ENCODE data around the gene MYOM1.
"Not testable (repeated sequence)": the region's sequence is repeated elsewhere in the genome, so short reads cannot be mapped to it uniquely, and the experiment has no call there.

The MYOM1 gene

DNA sequence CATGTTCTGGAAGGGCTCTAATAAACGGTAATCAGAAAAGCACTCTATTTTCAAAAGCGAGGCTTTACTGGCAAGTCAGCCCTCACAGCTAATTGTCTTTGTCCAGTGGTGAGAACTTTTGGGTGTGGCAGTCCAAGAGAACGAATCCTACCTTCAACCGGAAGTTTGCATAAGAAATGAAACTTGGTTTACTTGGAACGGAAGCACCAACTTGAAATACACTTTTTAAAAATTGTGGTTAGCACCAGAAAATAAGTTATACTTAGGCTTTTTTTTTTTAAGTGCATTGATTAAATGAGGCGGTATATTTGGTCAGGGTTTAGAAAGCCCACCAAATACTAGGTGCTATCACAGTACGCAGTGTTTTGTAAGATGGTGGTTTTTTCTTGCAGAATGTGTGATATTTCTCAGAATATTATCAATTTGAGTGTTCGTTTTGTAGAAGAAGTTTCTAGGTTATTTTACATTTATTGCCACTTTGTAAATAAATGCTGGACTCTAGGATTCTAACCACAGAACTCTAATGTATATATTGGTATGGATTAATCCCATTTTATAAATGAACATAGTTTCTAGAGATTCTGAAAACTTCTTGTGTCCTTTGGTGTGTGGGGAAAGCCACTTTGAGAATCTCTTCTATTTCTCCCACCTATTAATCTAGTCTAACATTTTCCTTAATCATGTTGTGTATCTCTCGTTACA, 29.0 kb upstream of the MYOM1 start:
- DNase-seq (ENCODE audit: low spot score) = no peak

- DNase-seq (ENCODE audit: low spot score) = no peak
Measured at GRCh38 chr18:3248062-3248657, 28.4 kb upstream of the MYOM1 start.

DNA sequence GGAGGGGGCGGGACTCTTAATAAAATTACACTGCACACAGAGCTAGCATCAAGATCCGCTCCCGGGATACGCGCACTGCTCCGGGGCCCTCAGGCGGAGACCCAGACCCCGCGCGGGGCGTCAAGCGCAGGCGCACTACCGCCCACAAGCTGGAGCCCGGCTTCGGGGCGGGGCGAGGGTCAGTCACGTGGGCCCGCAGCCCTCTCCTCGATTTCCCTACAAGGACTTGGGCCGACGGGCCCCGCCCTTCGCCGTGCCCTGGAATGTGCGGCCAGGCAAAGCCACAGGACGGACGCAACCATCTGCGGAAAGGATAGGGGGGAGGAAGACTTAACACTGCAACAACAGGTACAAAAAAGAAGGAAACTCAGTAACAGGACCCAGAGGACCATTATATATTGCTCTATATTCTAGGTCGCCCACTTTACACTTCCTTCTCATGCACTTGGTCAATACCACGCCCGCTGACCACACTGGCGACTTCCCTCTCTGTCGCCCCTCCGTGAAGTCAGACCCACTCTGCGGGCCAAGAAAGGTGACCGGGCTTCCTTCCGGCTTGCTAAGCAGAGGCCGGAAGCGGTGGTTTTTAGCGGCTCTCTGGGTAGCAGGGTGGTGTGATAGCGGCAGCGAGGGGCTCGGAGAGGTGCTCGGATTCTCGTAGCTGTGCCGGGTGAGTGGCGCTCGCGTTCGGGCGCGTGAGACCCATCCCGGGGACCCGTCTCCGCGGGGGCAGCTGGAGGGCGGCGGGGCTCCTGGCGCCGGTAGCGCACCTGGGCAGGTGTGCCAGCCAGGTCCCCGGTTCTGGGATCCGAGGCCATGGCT, 27.7 kb upstream of the MYOM1 start, which contains the start of gene MYL12A:
MYL12A (plus strand) TSS at position 562 of the 822 bp plus-strand sequence. CDS start 5,447 bp downstream, outside the sequence.
- peak; percentile 83 for DNase-seq (ENCODE audit: low spot score)

DNA sequence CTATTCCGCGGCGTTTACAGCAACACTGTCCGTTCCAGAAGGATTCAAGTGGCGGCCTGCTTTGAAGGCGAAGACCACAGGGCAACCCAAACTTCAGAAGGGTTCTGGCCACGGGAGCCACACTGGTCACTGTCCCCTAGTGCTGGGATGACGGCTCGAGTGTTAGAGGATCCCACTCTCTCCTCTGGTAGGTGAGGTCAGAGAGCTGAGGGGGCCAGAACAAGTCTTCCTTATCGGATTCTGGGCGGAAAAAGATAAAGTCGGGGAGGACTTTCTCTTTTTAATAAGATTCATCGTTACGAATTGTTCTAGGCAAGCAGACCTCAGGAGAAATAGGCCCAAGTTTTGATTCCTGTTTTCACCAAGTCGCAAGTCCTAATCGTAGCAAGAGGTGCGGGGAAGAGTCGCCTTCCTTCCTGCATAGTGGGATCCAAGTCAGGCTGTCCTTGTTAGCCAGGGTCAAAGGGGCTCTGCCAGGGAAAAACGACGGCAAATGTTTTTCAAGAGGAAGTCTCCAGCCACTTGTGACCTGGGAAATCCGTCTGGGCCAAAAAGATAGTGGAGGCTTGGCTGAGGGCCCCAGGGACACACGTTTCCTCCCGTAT, 27.0 kb upstream of the MYOM1 start:
- no peak for DNase-seq (ENCODE audit: low spot score)

DNA sequence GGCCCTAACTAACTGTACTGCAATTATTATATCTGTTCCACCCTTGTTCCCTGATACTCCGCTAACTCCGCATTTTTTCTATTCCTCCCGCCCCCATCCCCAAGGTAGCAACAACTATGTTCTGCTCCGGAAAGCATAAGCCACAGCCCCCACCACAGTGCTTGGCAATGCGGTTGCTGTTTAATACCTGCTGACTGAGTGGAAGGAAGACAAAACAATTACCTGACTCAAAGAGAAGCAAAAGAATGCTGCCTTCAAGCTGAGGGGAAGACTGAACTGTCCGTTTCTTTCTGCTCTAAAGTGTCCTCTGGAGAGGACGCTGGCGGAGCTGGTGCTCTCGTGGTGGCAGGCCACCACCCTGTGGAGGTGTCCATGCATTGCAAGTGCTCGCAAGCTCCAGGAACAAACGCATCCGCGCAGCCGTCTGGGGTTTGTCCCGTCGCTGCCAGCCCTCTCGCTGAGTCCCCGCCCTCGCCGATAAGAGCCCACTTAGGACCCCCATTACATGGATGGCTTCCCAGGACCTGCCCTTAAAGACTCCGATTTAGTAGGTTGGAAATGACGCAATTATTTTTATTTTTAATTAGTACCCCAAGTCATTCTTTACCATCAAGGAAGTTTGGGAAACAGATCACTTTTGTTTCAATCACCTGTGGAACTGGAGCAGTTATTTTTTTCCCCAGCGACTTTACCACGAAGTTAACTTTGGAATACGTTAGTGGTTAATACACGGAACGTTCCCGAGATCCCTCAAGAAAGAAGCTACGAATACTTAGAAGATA, 26.3 kb upstream of the MYOM1 start:
- DNase-seq (ENCODE audit: low spot score) = peak; percentile 64

- DNase-seq (ENCODE audit: low spot score) = no peak
Measured at GRCh38 chr18:3245185-3245564, 25.4 kb upstream of the MYOM1 start.

DNA sequence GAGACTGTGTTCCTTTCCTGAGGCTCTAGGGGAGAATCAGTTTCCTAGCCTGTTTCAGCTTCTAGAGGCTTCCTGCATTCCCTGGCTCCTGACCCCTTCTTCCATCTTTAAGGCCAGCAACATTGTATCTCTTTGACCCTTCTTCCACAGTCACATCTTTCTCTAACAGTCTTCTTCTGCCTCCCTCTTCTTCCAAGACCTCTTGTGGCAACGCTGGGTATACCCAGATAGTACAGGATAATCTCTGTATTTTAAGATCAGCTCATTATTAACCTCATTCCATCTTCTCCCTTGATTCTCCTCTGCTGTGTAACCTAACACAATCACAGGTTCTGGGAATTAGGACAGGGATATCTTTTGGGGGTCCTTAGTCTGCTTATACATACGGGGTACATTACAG, 19.0 kb upstream of the MYOM1 start:
- no peak for DNase-seq (ENCODE audit: low spot score)

DNA sequence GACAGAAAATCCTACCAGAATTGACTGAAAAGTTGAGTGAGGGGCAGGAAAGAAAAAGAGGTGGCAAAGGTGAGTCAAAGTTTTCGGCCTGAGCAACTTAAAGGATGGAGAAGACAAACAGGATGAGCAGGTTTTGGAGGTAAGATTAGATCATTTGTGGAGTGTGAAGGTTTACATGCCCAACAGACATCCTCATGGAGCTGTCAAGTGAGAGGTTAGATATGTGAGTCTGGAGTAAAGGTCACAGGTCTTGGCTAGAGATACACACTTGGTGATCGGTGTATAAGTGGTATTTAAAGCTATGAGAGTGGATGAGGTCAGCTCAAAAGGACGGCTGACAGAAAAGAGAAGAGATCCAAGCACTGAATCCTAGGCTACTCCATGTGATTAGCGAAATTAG, 16.7 kb upstream of the MYOM1 start:
- no peak for DNase-seq (ENCODE audit: low spot score)

DNA sequence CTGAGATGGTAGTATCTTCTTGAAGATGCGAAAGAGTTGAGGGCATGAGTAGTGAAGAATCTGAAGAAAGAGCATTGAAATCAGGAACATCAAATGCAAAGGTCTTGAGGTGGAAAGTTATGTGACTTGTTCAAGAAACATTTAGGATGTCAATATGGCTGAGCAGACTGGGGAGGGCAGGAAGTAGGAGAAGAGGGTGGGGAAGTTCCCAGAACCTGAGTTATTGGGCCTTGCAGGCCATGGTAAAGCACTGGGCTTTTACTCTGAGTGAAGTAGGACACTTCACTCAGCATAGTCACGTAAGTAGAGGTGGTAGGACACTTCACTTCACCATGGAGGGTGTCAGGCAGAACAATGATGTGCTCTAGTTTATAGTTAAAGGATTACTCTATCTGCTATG, 16.1 kb upstream of the MYOM1 start:
- DNase-seq (ENCODE audit: low spot score) = no peak

GRCh38 chr18:3234457-3234856, 14.7 kb upstream of the MYOM1 start:
- DNase-seq (ENCODE audit: low spot score) = no peak

DNA sequence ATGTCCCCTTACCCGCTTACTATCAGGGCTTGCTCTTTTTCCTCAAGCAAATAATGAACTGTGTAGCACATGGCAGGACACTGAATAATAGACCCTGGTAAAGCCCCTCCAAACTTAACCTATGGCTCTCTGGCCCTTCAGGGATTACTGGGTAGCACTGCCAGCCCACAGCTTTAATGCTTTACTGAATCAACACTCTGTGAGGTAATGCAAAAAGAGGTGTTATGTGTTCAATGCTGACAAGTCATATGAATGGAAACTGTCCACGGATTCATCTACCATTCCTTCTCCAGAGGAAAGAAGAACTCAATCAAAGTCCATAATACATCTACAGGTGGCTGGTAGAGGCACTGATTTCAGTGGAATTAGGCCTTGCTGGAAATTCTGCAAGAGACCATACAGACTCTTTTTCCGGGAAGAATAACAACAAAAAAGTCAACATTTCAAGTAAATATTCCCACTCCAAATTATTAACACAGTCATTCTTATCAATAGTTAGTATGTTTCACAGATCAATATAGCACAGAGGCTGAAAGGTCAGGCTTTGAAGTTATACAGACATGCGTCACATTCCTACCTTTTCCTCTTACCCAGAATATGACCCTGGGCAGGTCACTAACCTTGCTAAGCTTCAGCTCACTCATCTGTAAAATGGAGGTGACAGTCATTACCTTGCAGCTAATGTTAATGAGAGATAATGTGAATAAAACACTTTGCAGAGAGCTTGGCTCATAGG, 13.8 kb upstream of the MYOM1 start:
- peak; percentile 60 for DNase-seq (ENCODE audit: low spot score)

GRCh38 chr18:3233004-3233403, 13.2 kb upstream of the MYOM1 start:
- DNase-seq (ENCODE audit: low spot score) = no peak

DNA sequence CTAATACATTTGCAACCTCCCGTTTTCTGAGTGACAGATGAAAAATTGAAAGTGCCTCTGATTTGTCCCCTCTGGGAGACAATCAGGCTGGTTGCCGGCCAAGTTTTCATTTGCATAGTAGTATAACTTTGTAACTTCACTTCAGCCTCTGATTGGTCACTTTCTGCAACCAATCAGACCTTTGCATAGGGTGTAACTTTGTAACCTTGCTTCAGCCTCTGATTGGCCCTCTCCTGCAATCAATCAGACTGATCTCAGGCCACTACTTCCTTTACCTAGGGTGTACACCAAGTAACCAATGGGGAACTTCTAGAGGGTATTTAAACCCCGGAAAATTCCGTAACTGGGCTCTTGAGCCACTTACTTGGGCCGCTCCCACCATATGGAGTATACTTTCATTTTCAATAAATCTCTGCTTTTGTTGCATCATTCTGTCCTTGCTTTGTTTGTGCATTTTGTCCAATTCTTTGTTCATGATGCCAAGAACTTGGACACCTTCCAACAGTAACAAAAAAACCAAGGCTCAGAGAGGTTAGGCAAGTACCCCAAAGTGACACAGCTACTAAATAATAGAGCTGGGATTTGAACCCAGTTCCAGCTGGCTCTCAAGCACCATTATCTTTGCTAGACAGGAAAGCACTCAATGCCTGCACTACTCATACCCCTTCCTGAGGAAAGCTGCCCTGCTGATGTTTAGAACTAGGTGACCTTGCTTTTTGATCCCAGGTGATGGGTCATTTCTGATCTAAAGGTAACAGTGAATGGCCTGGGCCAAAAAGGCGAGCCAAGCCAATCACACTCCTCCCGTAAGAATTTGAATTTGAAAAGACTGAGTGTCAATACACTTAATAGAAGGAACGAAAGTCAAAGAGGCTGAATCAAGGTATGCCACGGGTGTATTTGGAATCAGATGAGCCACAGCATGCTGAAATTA, 10.9 kb upstream of the MYOM1 start:
- no peak for DNase-seq (ENCODE audit: low spot score)

DNA sequence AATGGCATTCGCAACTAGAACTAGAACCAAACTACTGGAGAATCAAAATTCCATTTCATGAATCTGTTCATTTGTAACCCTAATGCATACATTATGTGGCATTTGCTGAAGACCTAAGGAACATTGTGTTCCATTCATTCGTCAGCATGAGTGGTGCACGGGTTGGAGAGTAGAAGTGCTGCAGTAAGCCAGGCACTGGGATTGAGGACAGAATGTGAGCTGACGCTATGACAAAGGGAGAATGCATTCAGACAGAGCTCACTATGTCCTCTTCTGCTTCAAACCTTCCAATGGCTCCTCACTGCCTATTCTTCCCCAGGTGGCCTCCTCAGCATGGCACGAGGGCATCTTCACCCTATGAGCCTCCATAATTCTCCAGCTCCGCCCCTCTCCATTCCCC, 6.3 kb upstream of the MYOM1 start:
- no peak for DNase-seq (ENCODE audit: low spot score)

DNA sequence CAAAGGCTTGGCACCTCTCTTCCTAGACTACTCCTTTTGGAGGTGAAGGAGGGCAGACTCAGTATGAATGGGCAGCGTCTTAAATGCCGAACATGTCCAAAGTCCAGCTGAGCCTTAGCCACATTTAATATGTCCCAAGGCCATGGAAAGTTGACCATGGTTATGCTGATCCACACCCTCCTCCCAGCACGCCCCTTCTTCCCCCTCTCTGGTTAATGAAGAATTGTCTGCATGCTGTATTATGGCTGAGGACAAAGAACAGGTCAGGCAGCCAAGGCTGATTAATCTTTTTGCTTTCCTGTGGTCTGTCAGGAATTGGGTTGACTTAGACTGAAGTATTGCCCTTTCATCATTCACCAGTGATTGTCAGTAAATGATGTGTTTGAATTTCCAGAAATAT, 5.8 kb upstream of the MYOM1 start:
- DNase-seq (ENCODE audit: low spot score) = no peak

- no peak for DNase-seq (ENCODE audit: low spot score)
Measured at GRCh38 chr18:3224223-3224622, 4.5 kb upstream of the MYOM1 start.

- DNase-seq (ENCODE audit: low spot score) = no peak
Measured at GRCh38 chr18:3223356-3223755, 3.6 kb upstream of the MYOM1 start.

DNA sequence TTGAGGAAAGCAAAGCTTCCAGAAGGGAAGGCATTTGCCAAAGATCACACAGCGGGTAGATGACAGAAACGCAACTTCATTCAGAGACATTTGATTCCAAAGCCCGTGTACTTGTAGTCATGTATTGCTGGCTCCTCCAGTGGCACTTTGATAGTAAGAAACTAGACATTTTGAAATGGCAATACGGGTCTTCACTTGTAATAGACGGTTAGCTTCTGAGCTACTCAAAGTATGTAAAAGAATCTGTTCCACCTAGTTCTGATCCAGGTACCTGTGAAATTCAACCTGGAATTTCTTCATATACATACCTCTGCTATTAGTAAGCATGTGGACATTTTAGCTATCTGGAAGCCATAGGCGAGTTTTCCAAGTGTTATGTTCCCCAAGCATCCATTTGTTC, 1.7 kb upstream of the MYOM1 start:
- DNase-seq (ENCODE audit: low spot score) = no peak

GRCh38 chr18:3220868-3221267, 1.1 kb upstream of the MYOM1 start:
- not testable (repeated sequence) for DNase-seq (ENCODE audit: low spot score)

GRCh38 chr18:3219241-3219630, 532 bp downstream of the MYOM1 start:
- no peak for DNase-seq (ENCODE audit: low spot score)

All from HuH-7.5 (cell line).